HepG2 (cell line): Measurements from ENCODE around the gene NUP153. TPM values are rescaled to one million over a fixed set of nuclear protein-coding genes. Genes with fewer than 3 reads are reported as not detected.

Experiments used
- ATAC-seq: fragments of 200-7000 bp; cut with Tn5 transposase; 3 replicates; pipeline ENCODE4 v1.9.1; 2020; ENCODE audit warnings: mild to moderate bottlenecking, moderate library complexity
- BruUV-seq: library from RNA; stranded (reverse); fragments of 400-500 nt; replicated peaks from 2 replicates; lab custom pipeline; 2021; lab: Mats Ljungman, UMichigan
- CTCF ChIA-PET: fragments of 300-600 bp; formaldehyde crosslinking; extraction: SDS; loops from one replicate; lab custom pipeline; 2021; ENCODE audit warnings: low total read pairs, inconsistent platforms, low intra/inter-chr PET ratio; lab: Yijun Ruan, JAX
- POLR2A ChIA-PET: fragments of 350-600 bp; sonication (Branson Sonifier 250); formaldehyde crosslinking; loops from one replicate; lab custom pipeline; 2020; ENCODE audit warnings: antibody characterized with exemption, inconsistent platforms; lab: Yijun Ruan, JAX
- DNase-seq: peaks from one replicate; pipeline ENCODE4 v3.0.0-alpha.2; 2015; ENCODE audit warnings: low spot score
- FAIRE-seq: peaks from 3 replicates; lab custom pipeline; 2011; peaks lifted over from hg19 to GRCh38; lab: Jason Lieb, UNC
- H2AFZ ChIP-seq: one replicate; pipeline ENCODE4 v1.6.1; 2011; ENCODE audit warnings: low read length, inconsistent platforms
- H3K27ac ChIP-seq: fragments of 300-600 bp; 3 replicates; pipeline ENCODE4 v1.8.0; 2011; ENCODE audit warnings: mixed run types, mild to moderate bottlenecking, mixed read lengths, low read length, inconsistent platforms; ENCODE audit not compliant: insufficient read depth; ENCODE audit errors: extremely low read length
- H3K27me3 ChIP-seq, 2 experiments: fragments of 200-600 bp in 1 of 2; 2 replicates in 1 of 2; 3 replicates in 1 of 2; pipeline versions ENCODE4 v1.6.0 to v1.8.0; 2011; ENCODE audit warnings: low read length in 2 of 2, mild to moderate bottlenecking in 2 of 2, moderate library complexity in 2 of 2, inconsistent platforms in 1 of 2; ENCODE audit not compliant: insufficient read depth in 2 of 2, control insufficient read depth in 1 of 2
- H3K36me3 ChIP-seq, 2 experiments: fragments of 200-600 bp in 1 of 2; replicated peaks in 1 of 2; 2 replicates in 1 of 2; 3 replicates in 1 of 2; pipeline versions ENCODE4 v1.5.1 to v1.8.0; 2011; ENCODE audit warnings: low read length in 2 of 2, inconsistent platforms in 1 of 2; ENCODE audit not compliant: insufficient read depth in 2 of 2, control insufficient read depth in 1 of 2
- H3K4me1 ChIP-seq: 2 replicates; pipeline ENCODE4 v1.5.1; 2012; ENCODE audit warnings: low read length, inconsistent platforms; ENCODE audit not compliant: insufficient read depth
- H3K4me2 ChIP-seq: 2 replicates; pipeline ENCODE4 v1.6.0; 2011; ENCODE audit warnings: low read depth, low read length, inconsistent platforms
- H3K4me3 ChIP-seq, 3 experiments: fragments of 200-600 bp in 1 of 3; sonication (generic), shearing (Covaris generic) in 1 of 3; replicated peaks in 1 of 3; 2 replicates each; pipeline ENCODE4 v1.5.1; 2011 to 2016; ENCODE audit warnings: low read length in 3 of 3, inconsistent platforms in 2 of 3, low read depth in 2 of 3, mild to moderate bottlenecking in 2 of 3, control low read depth in 1 of 3, mixed read lengths in 1 of 3; ENCODE audit not compliant: insufficient read depth in 1 of 3
- H3K79me2 ChIP-seq: one replicate; pipeline ENCODE4 v1.6.1; 2011; ENCODE audit warnings: low read length, inconsistent platforms; ENCODE audit not compliant: insufficient read depth
- H3K9ac ChIP-seq: 2 replicates; pipeline ENCODE4 v1.6.0; 2011; ENCODE audit warnings: mild to moderate bottlenecking, low read depth, low read length, inconsistent platforms; ENCODE audit not compliant: insufficient read depth
- H3K9me3 ChIP-seq: 2 replicates; pipeline ENCODE4 v1.5.1; 2012; ENCODE audit warnings: mild to moderate bottlenecking, low read length
- H4K20me1 ChIP-seq: 2 replicates; pipeline ENCODE4 v1.6.0; 2011; ENCODE audit warnings: inconsistent platforms, mild to moderate bottlenecking, low read length, moderate library complexity; ENCODE audit not compliant: insufficient read depth
- EP300 ChIP-seq, 3 experiments: sonication (generic) in 1 of 3; formaldehyde crosslinking in 1 of 3; IDR thresholded peaks; 2 replicates each; pipeline versions ENCODE4 v1.5.1 to v1.6.1; 2011 to 2020; ENCODE audit warnings: low read depth in 2 of 3, low read length in 2 of 3, borderline replicate concordance in 1 of 3, improper control_type of control experiment in 1 of 3, mild to moderate bottlenecking in 1 of 3, missing genetic modification reagents in 1 of 3, moderate library complexity in 1 of 3
- ESRRA ChIP-seq: sonication (generic); formaldehyde crosslinking; IDR thresholded peaks from 2 replicates; pipeline ENCODE4 v1.5.1; 2020; ENCODE audit warnings: mild to moderate bottlenecking, low read depth, missing genetic modification reagents
- FOXM1 ChIP-seq: sonication (generic); formaldehyde crosslinking; IDR thresholded peaks from 2 replicates; pipeline ENCODE4 v1.5.0; 2020; ENCODE audit warnings: missing genetic modification reagents
- MED8 ChIP-seq: sonication (generic); formaldehyde crosslinking; IDR thresholded peaks from 2 replicates; pipeline ENCODE4 v1.8.1; 2023; ENCODE audit warnings: mild to moderate bottlenecking, missing genetic modification reagents; ENCODE audit not compliant: insufficient replicate concordance
- TGIF2 ChIP-seq: IDR thresholded peaks from 2 replicates; pipeline ENCODE4 v1.6.1; 2016; ENCODE audit warnings: control low read depth, missing compliant biosample characterization
- ZNF746 ChIP-seq: sonication (generic); formaldehyde crosslinking; IDR thresholded peaks from 2 replicates; pipeline ENCODE4 v1.8.0; 2022; ENCODE audit warnings: mild to moderate bottlenecking, missing genetic modification reagents
- ZNF75D ChIP-seq: sonication (generic); formaldehyde crosslinking; IDR thresholded peaks from 2 replicates; pipeline ENCODE4 v1.8.1; 2023; ENCODE audit warnings: missing genetic modification reagents, mild to moderate bottlenecking, borderline replicate concordance
- WGBS: methylation state at CpG from one replicate; pipeline ENCODE4 v1.1.6; 2017; ENCODE audit warnings: low lambda C conversion rate; 5-methylcytosine and 5-hydroxymethylcytosine counted together
- in situ Hi-C: cut with HindIII; loops from 2 replicates; pipeline ENCODE4 v1.10.0; 2017; ENCODE audit warnings: low pct_unique_long_range_greater_than_20kb; ENCODE audit not compliant: extremely low pct_ligation_motif_present
- intact Hi-C: fragments of 100-400 bp; cut with micrococcal nuclease; formaldehyde crosslinking; loops from one replicate; pipeline ENCODE4 v1.10.0; 2022; ENCODE audit not compliant: unreplicated experiment
- polyA plus RNA-seq, 8 experiments: library from polyadenylated mRNA; depleted of rRNA in 3 of 8; stranded (reverse) in 7 of 8; unstranded in 1 of 8; fragments of >200 nt; fragmentation: Illumina TruSeq in 4 of 8; extraction: Trizol in 4 of 8; gene quantifications; 2 replicates each; pipeline versions ENCODE4 v1.2.1 to v1.2.3, GENCODE V29; 2011 to 2016; ENCODE audit warnings: low read depth in 4 of 8, missing spikeins in 1 of 8, mixed read lengths in 1 of 8; ENCODE audit not compliant: insufficient read depth in 1 of 8
- total RNA-seq, 5 experiments: library from RNA; depleted of rRNA; stranded (reverse); fragments of >200 nt; fragmentation: Illumina TruSeq; extraction: Trizol; gene quantifications; 2 replicates each; pipeline ENCODE4 v1.2.3, GENCODE V29; 2016; ENCODE audit warnings: low read depth in 1 of 5
- TF ChIP-seq, protein P1 (sequence below): sonication (generic); formaldehyde crosslinking; IDR thresholded peaks from 2 replicates; pipeline ENCODE4 v1.8.0; 2023; ENCODE audit warnings: mild to moderate bottlenecking, missing genetic modification reagents
- TF ChIP-seq, protein P2 (sequence below): sonication (generic); formaldehyde crosslinking; IDR thresholded peaks from 2 replicates; pipeline ENCODE4 v1.4.0; 2020; ENCODE audit warnings: mild to moderate bottlenecking, missing genetic modification reagents
- TF ChIP-seq, protein P3 (sequence below): sonication (generic); formaldehyde crosslinking; IDR thresholded peaks from 2 replicates; pipeline ENCODE4 v1.8.0; 2022; ENCODE audit warnings: mild to moderate bottlenecking, missing genetic modification reagents
- TF ChIP-seq, protein P4 (sequence below): sonication (generic); formaldehyde crosslinking; IDR thresholded peaks from 2 replicates; pipeline ENCODE4 v1.5.0; 2020; ENCODE audit warnings: mild to moderate bottlenecking, missing genetic modification reagents
- TF ChIP-seq, protein P5 (sequence below): sonication (generic); formaldehyde crosslinking; IDR thresholded peaks from 2 replicates; pipeline ENCODE4 v1.4.0; 2020; ENCODE audit warnings: mild to moderate bottlenecking, missing genetic modification reagents

Gene NUP153
- total and polyA plus RNA-seq, 2 of the 13 experiments (the other 11 are each of a cell fraction or from before 2014, with no cell fraction given), result 29.8 to 55.2 TPM

DNA sequence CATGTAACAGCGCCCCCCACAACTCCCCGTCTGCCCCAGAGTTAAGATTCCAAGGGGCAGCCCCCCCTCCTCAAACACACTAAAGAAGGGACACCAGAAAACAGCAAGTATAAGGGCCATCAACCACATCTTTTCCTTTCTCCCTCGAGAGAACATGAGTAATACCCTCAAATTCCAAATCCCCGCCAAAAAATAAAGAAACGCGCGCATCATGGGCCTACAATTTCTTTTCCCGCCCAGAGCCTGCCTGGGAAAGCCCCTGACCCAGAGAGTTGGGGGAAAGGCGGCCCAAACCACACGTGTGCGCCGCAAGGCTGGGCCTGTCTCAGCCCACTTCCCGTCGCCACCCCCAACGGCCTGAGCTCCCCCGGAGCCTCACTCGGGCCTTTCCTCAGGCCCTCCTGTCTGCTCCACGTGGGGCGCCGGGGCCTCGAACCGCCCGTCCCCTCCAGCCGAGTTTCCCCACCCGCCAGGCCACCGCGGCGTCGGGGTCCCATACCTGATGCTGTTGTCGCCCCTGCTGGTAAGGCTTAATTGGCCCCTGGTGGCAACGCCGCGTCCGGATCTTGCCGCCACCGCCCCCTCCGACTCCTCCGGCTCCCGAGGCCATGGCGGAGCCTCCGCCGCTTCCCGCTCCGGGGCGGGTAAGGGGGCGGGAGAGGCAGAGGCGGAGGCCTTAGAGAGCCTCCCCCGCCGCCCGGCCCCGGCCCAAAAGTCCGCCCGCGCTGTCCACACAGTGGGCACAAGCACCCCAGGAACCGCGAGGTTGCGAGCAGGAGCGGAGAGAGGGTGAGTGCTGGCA is 746 bp downstream of the NUP153 start:
- no peaks in the 10 kb centered on the region for H3K9me3 ChIP-seq
- peak; percentile 57 for DNase-seq
- in situ Hi-C loops (no loop called here), intact Hi-C loops (loop anchor here (5.0 to 10.0 kb wide), 2 partner anchors 104 to 449 kb away; partner anchors contain the start of genes FAM8A1, KDM1B and TPMT)
- ChIA-PET POLR2A (interaction anchor here (1.0 to 1.5 kb wide), 5 partner anchors 9 to 106 kb away, joined by 3 to 13 read pairs (median 4); partner anchors contain the start of gene FAM8A1), CTCF (no interaction called here)
- H4K20me1 ChIP-seq, result peaks cover 25% of the 10 kb centered on the region
- peak overlapping the region; percentile 94 for H3K27ac ChIP-seq
- H3K79me2 ChIP-seq, result peaks cover 49% of the 10 kb centered on the region
- ATAC-seq, result peak; percentile 77
- no peak for FAIRE-seq
- H3K4me1 ChIP-seq, result peaks cover 57% of the 10 kb centered on the region
- under 1% methylated on average over 25 of the region's 58 CpGs for WGBS
- no peak overlapping the region for H2AFZ ChIP-seq
- no peaks in the 10 kb centered on the region; a peak in 1 of 5 replicates for H3K27me3 ChIP-seq
- peak overlapping the region; percentile 79 to 86 (median 84) for H3K4me3 ChIP-seq
- BruUV-seq, result TSS peak; percentile 67
- H3K9ac ChIP-seq, result peak overlapping the region; percentile 96
- no peaks in the 10 kb centered on the region for H3K36me3 ChIP-seq
- H3K4me2 ChIP-seq, result peak overlapping the region; percentile 96
- TF ChIP-seq EP300 (IDR thresholded peaks at IDR 0.05; ENCODE audit: low read depth in 2 of 2, low read length in 2 of 2) (no peak), EP300 (CRISPR knock-in tag; IDR thresholded peaks at IDR 0.05; ENCODE audit: borderline replicate concordance) (peak; percentile 53), ZNF746 (CRISPR knock-in tag) (peak; percentile 42), ZNF75D (CRISPR knock-in tag) (0 out of 2 replicates have a peak, but pooled peaks have one; percentile 62), ESRRA (CRISPR knock-in tag) (peak; percentile 54; the same call in 1 of the 2 replicates), MED8 (peak; percentile 80), TGIF2 (CRISPR knock-in tag) (peak; percentile 6; the same call in 1 of the 2 replicates), FOXM1 (CRISPR knock-in tag) (0 out of 2 replicates have a peak, but pooled peaks have one; percentile 49)
- TF ChIP-seq, protein P1, sequence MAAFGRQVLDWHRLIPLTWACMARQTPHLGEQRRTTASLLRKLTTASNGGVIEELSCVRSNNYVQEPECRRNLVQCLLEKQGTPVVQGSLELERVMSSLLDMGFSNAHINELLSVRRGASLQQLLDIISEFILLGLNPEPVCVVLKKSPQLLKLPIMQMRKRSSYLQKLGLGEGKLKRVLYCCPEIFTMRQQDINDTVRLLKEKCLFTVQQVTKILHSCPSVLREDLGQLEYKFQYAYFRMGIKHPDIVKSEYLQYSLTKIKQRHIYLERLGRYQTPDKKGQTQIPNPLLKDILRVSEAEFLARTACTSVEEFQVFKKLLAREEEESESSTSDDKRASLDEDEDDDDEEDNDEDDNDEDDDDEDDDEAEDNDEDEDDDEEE (CRISPR knock-in tag), result 0 out of 2 replicates have a peak, but pooled peaks have one; percentile 88
- TF ChIP-seq, protein P2, sequence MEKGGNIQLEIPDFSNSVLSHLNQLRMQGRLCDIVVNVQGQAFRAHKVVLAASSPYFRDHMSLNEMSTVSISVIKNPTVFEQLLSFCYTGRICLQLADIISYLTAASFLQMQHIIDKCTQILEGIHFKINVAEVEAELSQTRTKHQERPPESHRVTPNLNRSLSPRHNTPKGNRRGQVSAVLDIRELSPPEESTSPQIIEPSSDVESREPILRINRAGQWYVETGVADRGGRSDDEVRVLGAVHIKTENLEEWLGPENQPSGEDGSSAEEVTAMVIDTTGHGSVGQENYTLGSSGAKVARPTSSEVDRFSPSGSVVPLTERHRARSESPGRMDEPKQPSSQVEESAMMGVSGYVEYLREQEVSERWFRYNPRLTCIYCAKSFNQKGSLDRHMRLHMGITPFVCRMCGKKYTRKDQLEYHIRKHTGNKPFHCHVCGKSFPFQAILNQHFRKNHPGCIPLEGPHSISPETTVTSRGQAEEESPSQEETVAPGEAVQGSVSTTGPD (CRISPR knock-in tag), result peak; percentile 51; the same call in 1 of the 2 replicates
- TF ChIP-seq, protein P3, sequence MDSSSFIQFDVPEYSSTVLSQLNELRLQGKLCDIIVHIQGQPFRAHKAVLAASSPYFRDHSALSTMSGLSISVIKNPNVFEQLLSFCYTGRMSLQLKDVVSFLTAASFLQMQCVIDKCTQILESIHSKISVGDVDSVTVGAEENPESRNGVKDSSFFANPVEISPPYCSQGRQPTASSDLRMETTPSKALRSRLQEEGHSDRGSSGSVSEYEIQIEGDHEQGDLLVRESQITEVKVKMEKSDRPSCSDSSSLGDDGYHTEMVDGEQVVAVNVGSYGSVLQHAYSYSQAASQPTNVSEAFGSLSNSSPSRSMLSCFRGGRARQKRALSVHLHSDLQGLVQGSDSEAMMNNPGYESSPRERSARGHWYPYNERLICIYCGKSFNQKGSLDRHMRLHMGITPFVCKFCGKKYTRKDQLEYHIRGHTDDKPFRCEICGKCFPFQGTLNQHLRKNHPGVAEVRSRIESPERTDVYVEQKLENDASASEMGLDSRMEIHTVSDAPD, result 0 out of 2 replicates have a peak, but pooled peaks have one; percentile 8
- TF ChIP-seq, protein P4, sequence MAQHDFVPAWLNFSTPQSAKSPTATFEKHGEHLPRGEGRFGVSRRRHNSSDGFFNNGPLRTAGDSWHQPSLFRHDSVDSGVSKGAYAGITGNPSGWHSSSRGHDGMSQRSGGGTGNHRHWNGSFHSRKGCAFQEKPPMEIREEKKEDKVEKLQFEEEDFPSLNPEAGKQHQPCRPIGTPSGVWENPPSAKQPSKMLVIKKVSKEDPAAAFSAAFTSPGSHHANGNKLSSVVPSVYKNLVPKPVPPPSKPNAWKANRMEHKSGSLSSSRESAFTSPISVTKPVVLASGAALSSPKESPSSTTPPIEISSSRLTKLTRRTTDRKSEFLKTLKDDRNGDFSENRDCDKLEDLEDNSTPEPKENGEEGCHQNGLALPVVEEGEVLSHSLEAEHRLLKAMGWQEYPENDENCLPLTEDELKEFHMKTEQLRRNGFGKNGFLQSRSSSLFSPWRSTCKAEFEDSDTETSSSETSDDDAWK (CRISPR knock-in tag), result no peak
- TF ChIP-seq, protein P5, sequence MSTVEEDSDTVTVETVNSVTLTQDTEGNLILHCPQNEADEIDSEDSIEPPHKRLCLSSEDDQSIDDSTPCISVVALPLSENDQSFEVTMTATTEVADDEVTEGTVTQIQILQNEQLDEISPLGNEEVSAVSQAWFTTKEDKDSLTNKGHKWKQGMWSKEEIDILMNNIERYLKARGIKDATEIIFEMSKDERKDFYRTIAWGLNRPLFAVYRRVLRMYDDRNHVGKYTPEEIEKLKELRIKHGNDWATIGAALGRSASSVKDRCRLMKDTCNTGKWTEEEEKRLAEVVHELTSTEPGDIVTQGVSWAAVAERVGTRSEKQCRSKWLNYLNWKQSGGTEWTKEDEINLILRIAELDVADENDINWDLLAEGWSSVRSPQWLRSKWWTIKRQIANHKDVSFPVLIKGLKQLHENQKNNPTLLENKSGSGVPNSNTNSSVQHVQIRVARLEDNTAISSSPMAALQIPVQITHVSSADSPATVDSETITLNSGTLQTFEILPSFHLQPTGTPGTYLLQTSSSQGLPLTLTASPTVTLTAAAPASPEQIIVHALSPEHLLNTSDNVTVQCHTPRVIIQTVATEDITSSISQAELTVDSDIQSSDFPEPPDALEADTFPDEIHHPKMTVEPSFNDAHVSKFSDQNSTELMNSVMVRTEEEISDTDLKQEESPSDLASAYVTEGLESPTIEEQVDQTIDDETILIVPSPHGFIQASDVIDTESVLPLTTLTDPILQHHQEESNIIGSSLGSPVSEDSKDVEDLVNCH (CRISPR knock-in tag), result no peak
